ENCODE data around the gene KIR2DL3.
"Not testable (repeated sequence)": the region's sequence is repeated elsewhere in the genome, so short reads cannot be mapped to it uniquely, and the experiment has no call there.

Gene KIR2DL3

GRCh38 chr19:54731191-54731590 is 7.1 kb upstream of the KIR2DL3 start:
- TF ChIP-seq EZH2phosphoT487 (conservative IDR thresholded peaks at IDR 0.05; ENCODE audit: low read length) (no peak), CTCF (IDR thresholded peaks at IDR 0.05; ENCODE audit: insufficient read depth, low read length, poor library complexity, severe bottlenecking) (no peak)
- Histone ChIP-seq H2AFZ (ENCODE audit: low read depth, low read length, severe bottlenecking) (no peak overlapping the region), H3K79me2 (ENCODE audit: insufficient read depth, low read length) (no peaks in the 10 kb centered on the region), H3K27ac (ENCODE audit: low read depth, low read length) (no peak overlapping the region), H3K4me3 (ENCODE audit: insufficient read depth, low read length, poor library complexity, severe bottlenecking) (no peak overlapping the region), H3F3A (ENCODE audit: insufficient read depth) (no peaks in the 10 kb centered on the region), H4K20me1 (ENCODE audit: low read depth, low read length) (no peaks in the 10 kb centered on the region), H3K4me2 (ENCODE audit: low read depth, low read length, poor library complexity, severe bottlenecking) (no peak overlapping the region), H3K9me3 (ENCODE audit: insufficient read depth, low read length) (no peaks in the 10 kb centered on the region), H3K36me3 (ENCODE audit: low read length) (no peaks in the 10 kb centered on the region), H3K9ac (ENCODE audit: low read length) (no peak overlapping the region), H3K9me2 (replicated peaks; ENCODE audit: insufficient read depth, low read length) (no peaks in the 10 kb centered on the region), H3K27me3 (ENCODE audit: low read length) (no peaks in the 10 kb centered on the region)

GRCh38 chr19:54738715-54739114 is 402 bp downstream of the KIR2DL3 start:
- no peaks in the 10 kb centered on the region for H3K9me3 ChIP-seq (ENCODE audit: insufficient read depth, low read length)

GRCh38 chr19:54739587-54740497 is 1.5 kb downstream of the KIR2DL3 start:
- Histone ChIP-seq H3K4me3 (ENCODE audit: insufficient read depth, low read length, poor library complexity, severe bottlenecking) (no peak overlapping the region), H4K20me1 (ENCODE audit: low read depth, low read length) (no peaks in the 10 kb centered on the region), H3K9me2 (replicated peaks; ENCODE audit: insufficient read depth, low read length) (no peaks in the 10 kb centered on the region), H3K9ac (ENCODE audit: low read length) (no peak overlapping the region), H3K9me3 (ENCODE audit: insufficient read depth, low read length) (no peaks in the 10 kb centered on the region), H2AFZ (ENCODE audit: low read depth, low read length, severe bottlenecking) (no peak overlapping the region), H3K79me2 (ENCODE audit: insufficient read depth, low read length) (no peaks in the 10 kb centered on the region), H3K4me2 (ENCODE audit: low read depth, low read length, poor library complexity, severe bottlenecking) (no peak overlapping the region), H3K27me3 (ENCODE audit: low read length) (no peaks in the 10 kb centered on the region), H3K36me3 (ENCODE audit: low read length) (no peaks in the 10 kb centered on the region), H3F3A (ENCODE audit: insufficient read depth) (no peaks in the 10 kb centered on the region), H3K27ac (ENCODE audit: low read depth, low read length) (no peak overlapping the region)
- TF ChIP-seq CTCF (IDR thresholded peaks at IDR 0.05; ENCODE audit: insufficient read depth, low read length, poor library complexity, severe bottlenecking), result no peak
- TF ChIP-seq EZH2phosphoT487 (conservative IDR thresholded peaks at IDR 0.05; ENCODE audit: low read length), result no peak

More at GRCh38 chr19:54738715-54739114, 402 bp downstream of the KIR2DL3 start:
- Histone ChIP-seq H3F3A (ENCODE audit: insufficient read depth) (no peaks in the 10 kb centered on the region), H3K4me2 (ENCODE audit: low read depth, low read length, poor library complexity, severe bottlenecking) (no peak overlapping the region), H3K27me3 (ENCODE audit: low read length) (no peaks in the 10 kb centered on the region), H4K20me1 (ENCODE audit: low read depth, low read length) (no peaks in the 10 kb centered on the region), H3K79me2 (ENCODE audit: insufficient read depth, low read length) (no peaks in the 10 kb centered on the region), H3K9ac (ENCODE audit: low read length) (no peak overlapping the region), H3K9me2 (replicated peaks; ENCODE audit: insufficient read depth, low read length) (no peaks in the 10 kb centered on the region), H3K4me3 (ENCODE audit: insufficient read depth, low read length, poor library complexity, severe bottlenecking) (no peak overlapping the region), H3K27ac (ENCODE audit: low read depth, low read length) (no peak overlapping the region), H3K36me3 (ENCODE audit: low read length) (no peaks in the 10 kb centered on the region), H2AFZ (ENCODE audit: low read depth, low read length, severe bottlenecking) (no peak overlapping the region)
- TF ChIP-seq EZH2phosphoT487 (conservative IDR thresholded peaks at IDR 0.05; ENCODE audit: low read length) (no peak), CTCF (IDR thresholded peaks at IDR 0.05; ENCODE audit: insufficient read depth, low read length, poor library complexity, severe bottlenecking) (no peak)

- not testable (repeated sequence) for H3K9ac ChIP-seq (ENCODE audit: low read length); H3K36me3 ChIP-seq (ENCODE audit: low read length); H3K27me3 ChIP-seq (ENCODE audit: low read length); H3K27ac ChIP-seq (ENCODE audit: low read depth, low read length); H4K20me1 ChIP-seq (ENCODE audit: low read depth, low read length); H3K4me2 ChIP-seq (ENCODE audit: low read depth, low read length, poor library complexity, severe bottlenecking); H3K79me2 ChIP-seq (ENCODE audit: insufficient read depth, low read length); H3K9me2 ChIP-seq (replicated peaks; ENCODE audit: insufficient read depth, low read length); H2AFZ ChIP-seq (ENCODE audit: low read depth, low read length, severe bottlenecking); H3K9me3 ChIP-seq (ENCODE audit: insufficient read depth, low read length); H3F3A ChIP-seq (ENCODE audit: insufficient read depth); H3K4me3 ChIP-seq (ENCODE audit: insufficient read depth, low read length, poor library complexity, severe bottlenecking)
Measured at GRCh38 chr19:54741950-54742349, 3.6 kb downstream of the KIR2DL3 start.

GRCh38 chr19:54744080-54744479 is 5.8 kb downstream of the KIR2DL3 start:
- H3K9me2 ChIP-seq (replicated peaks; ENCODE audit: insufficient read depth, low read length); H3K4me3 ChIP-seq (ENCODE audit: insufficient read depth, low read length, poor library complexity, severe bottlenecking); H3K9me3 ChIP-seq (ENCODE audit: insufficient read depth, low read length): not testable (repeated sequence)

More at GRCh38 chr19:54744080-54744479, 5.8 kb downstream of the KIR2DL3 start:
- H3K36me3 ChIP-seq (ENCODE audit: low read length); H4K20me1 ChIP-seq (ENCODE audit: low read depth, low read length); H2AFZ ChIP-seq (ENCODE audit: low read depth, low read length, severe bottlenecking); H3K27me3 ChIP-seq (ENCODE audit: low read length); H3K9ac ChIP-seq (ENCODE audit: low read length); H3F3A ChIP-seq (ENCODE audit: insufficient read depth); H3K79me2 ChIP-seq (ENCODE audit: insufficient read depth, low read length); H3K4me2 ChIP-seq (ENCODE audit: low read depth, low read length, poor library complexity, severe bottlenecking); H3K27ac ChIP-seq (ENCODE audit: low read depth, low read length): not testable (repeated sequence)
